HS-27A (cell line): ENCODE data around the gene AKAP11.

ENCODE experiments used
- DNase-seq: peaks from one replicate; pipeline ENCODE4 v3.0.0-alpha.2; 2012; ENCODE audit warnings: low read depth, missing footprints

Gene AKAP11

DNA sequence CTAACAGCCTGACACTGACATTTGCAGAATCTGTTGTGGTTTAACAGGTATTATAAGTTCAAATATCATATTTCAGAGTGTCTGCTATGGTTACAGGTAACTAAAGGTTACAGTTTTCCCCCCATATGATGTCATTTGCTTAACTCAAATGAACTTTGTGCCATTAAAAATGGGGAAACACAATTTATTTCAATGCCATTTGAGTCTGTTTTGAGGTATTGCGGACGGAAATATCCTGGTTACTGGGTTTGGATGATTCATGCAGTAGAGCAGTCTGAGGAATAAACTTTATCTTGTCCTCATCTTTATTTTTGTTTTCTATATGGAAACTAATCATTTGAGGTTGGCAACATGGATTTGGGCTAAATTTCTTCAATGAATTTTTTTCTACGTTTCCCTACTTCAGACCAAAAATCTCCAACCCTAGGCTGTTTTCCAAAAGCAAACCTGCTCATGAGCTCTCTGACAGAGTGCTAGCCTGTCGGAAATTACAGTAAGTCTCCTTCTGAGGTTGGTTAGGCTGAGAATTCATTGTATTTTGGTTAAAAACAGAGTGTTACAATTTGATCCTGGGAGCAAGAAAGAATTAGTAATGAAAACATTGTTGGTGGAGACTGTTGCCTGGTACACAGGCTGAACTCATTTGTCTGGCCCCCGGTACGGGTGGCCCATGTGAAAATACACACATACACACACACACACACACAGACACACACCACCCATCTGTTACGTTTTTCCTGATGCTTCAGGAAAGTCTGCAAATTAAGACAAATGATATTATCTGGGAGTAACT, 66.1 kb downstream of the AKAP11 start:
- DNase-seq = no peak

DNA sequence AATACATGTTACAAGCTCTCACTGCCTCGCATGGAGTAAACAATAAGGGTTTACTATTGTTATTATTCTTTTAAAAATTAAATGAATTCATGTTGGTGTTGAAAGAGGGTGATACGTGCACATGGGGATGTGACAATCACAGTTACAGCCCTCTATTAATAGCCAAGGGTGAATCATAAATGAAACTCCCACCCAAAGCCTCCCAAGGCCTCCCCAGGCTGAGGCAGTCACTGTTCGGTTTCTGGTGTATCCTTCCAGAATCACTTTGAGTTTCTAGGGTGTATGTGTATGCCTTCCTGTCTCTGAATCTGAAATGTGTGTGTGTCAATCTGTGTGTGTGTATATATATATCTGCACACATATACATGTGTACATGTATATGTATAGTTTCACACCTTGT, 73.4 kb downstream of the AKAP11 start:
- no peak for DNase-seq

DNA sequence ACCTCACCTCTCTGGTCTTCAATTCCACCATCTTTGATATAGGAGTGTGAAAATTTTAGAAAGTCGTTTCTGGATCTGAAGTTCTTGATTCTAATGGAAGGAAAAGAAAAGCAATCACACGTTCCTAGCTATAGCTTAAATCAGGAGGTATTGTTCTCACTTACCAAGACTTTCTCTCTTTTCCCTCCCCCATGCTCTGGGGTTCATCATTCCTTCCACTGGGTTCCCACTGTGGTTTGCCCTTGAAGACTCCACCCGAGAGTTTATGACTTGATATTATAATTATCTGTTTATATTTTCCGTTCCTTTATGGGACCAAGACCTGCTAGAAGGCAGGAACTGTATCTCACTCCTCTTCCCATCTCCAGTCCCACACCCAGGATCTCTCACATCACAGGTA, 76.6 kb downstream of the AKAP11 start:
- no peak for DNase-seq

DNA sequence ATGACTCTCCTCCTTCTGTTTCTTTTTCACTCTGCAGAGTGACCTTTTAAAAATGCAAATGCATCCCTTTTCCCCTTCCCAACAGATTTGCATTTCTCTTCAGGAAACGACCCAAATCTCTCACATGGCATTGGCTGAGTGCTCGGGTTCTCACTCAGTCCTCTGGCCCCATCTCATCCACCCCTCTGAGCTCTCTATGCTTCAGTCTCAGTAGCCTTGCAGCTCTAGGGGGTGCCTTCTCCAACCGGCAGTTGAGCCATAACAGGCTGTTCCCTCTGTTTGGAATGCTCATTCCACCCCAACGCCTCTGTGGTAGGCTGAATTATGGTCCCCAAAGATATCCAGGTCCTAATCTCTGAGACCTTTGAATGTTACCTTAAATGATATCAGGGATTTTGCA, 78.2 kb downstream of the AKAP11 start:
- no peak for DNase-seq

DNA sequence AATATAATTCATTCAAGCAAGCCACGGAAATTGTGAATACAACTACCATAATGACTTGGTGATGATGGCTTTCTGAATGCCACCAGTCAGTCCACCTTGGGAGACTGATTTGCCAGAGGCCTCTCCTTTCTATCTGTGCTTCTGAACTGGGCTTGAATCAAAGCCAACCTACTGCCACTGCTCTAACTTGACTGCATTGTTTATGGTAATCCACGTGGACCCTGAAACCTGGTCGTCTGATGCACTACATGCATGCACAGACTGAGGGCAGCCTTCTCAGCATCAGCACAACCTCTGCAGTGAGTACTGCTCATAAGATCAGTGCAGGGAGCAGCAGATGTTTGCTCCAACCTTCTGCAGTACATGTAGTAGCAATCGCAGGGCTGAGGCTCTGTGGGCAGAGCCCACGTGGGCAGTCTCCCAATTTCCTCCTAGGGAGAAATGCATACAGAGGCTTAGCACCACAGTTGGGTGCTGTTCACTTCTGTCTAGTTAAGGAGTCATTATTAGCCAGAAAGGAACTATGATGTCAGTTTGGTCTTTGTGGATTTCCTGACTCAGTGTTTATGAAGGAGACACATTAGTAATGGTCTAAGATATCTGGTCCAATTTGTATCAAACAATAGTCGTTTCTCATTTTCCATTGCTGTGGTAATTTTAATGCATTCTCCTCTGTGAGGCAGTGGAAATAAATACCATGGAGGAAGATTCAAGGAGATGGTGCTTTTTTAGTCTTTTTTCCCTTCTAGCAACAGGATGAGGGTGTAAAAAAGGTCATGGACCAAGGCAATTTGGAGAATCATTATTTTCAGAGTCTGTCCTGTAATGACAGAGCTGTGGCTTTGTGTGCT, 82.5 kb downstream of the AKAP11 start:
- DNase-seq = no peak

DNA sequence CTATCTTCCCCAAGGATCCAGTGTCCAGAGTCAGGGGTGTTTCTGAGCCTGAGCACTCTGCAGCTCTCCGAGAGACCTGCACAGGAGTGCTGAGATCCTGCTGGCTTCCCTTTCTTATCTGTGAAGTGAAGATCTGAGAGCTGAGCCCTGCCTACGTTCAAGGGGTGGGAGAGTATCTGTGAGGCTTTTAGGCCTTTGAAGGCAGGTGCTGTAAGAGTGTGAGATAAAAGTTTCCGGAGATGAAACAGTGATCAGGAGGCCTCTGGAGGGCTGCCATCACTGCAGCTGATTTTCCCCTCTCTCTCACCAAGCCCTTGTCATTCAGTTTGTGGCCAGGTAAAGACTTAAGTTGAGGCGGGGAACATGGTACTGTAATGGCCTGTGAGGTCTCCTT, 83.1 kb downstream of the AKAP11 start:
- DNase-seq = no peak

DNA sequence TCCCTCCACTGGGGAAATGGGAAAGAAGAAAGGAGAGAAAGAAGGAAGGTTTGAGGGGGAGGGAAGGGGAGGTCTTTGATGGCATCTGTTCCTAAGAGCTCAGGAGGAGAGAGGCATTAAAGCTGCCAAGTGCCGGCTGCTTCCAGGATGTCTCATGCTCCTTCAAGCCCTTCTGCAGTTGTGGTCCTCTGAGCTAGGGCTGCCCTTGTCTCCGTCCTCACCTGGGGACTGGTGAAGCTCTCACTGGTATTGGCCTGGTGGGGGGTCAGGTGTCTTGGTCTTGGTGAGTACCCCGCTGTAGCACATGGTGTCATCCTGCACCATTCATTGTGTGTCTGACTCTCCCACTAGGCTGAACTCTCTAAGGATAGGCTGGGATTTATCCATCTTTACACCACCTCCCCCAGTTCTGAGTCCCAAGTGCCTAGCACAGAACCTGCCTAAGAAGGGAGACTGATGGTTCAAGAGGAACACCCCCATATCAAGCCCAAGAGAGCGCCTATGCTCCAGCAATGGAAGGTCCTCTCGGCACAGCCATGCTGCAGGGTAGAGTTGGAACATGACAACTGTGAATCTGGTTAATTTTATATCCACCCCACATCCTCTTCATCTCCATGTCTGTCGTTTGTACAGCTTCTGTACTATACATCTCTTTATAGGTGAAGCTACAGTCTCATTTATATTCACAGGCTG, 83.7 kb downstream of the AKAP11 start:
- DNase-seq = no peak

DNA sequence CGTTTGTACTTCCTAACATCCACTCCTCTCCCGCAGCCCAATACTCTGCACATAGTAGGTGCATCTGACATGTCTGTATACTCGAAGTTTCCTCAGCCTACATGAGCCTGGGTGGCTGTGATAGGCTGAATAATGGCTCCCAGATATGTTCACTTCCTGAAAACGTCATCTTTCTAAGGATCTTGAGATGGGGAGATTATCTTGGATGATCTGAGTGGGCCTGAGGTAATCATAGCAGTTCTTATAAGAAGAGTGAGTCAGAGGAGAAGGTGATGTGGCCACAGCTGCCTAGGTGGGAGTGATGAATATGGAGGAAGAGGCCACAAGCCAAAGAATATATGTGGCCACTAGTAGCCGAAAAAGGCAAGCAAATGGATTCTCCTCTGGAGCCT, 84.2 kb downstream of the AKAP11 start:
- DNase-seq = no peak

DNA sequence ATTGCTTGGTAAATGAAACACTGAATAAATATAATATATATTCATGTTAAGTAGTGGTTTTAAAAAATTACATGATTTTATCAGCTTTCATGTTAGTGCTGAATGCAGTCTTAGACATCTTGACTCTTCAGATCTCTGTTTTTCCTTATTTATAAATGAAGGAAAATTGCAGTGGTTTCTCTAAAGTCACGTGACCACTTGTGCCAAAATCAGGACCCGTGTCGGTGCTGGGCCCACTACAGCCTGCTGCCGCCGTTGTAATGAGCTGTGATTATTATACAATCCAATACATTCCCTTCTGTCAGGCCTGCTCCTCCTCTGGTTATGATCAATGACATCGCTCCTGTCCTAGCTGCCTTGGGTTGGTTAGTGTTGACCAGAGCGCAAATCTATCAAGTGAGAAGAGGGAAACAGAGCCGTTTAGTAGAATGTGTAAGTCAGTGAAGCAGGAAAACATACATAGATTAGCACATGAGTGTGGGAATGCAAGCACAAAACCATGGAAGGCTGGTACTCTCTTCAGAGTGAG, 88.2 kb downstream of the AKAP11 start:
- no peak for DNase-seq

DNA sequence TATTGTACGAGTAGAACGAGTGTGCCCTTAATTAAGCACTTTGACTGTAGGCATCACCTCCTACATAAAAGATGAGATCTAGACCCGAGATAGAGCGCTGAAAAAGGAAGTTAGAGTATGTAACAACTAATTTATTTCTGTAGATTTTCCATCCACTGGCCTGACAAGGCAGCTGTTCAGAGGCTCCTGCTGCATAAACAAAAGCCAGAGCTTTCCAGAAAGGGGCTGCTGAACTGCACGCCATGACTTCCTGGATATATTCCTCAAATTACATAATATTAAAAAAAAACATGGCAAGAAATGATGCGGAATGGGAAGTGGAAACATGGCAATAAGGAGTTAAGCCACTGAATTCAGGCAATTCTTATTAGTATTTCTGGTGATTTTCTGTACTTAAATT, 89.7 kb downstream of the AKAP11 start:
- DNase-seq = no peak

DNA sequence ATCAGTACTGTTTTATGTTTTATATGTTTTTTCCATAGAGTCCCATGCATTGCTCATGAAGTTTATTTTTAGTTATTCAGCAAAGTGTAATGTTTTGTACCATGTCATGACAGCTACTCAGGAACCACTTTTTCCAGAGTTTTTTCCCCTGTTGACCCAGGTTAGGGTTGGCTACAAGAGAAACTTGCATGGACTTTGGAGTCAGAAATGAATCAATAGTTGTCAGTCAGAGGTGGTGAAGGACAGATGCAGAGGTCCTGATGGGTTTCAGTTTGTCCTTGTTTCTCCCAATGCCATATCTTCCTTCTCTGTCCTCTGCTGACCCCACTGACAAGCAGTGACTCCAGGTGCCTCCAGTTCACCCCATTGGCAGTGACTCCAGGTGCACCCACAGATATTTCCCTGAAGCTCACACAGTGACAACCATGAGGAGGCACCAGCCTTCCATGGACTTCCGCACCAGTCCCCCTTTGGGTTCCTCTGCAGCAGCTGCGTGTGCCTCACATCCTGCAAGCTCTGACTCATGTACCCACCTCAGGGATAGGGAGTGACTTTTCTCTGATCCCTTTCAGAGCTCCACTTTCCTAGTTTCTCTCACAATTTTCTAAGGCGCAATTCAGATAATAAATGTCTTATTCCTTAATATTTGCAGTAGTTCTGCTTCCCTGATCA, 92.1 kb downstream of the AKAP11 start:
- DNase-seq = no peak

DNA sequence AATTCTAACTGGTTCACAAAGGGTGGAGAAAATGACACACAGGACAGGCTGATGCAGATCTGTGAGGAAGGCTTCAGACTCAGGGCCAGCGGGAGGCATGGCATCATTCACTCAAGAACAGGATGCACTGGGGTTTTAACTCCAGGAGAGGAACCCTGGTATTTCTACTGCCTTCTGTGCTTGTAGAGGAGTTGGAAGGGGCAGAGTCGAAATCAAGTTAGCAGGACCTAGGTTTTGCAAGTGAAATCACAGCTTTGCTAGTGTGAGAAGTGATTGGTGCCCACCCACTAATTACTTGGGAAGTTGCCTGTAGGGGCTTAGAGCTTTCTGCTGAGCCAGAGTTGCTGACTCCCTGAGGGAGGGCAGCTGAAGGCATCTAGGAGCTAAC, 92.7 kb downstream of the AKAP11 start:
- DNase-seq = no peak

DNA sequence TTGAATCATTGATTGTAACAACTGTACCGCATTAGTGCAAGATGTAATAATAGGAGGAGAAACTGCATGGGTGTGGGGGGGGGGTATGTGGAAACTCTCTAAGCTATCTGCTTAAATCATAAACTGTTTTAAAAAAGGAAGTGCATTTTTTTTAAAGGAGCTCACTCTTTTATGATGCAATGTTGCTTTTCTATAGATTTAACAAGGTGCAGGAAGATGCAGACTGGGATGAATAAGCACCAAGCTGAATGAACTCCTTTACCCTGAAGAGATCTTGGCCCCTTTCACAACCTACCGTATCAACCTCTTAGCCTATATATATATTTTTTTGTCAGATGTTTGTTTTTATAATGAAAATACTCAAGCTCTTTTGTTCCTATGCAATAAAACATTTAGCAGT, 95.9 kb downstream of the AKAP11 start:
- no peak for DNase-seq

DNA sequence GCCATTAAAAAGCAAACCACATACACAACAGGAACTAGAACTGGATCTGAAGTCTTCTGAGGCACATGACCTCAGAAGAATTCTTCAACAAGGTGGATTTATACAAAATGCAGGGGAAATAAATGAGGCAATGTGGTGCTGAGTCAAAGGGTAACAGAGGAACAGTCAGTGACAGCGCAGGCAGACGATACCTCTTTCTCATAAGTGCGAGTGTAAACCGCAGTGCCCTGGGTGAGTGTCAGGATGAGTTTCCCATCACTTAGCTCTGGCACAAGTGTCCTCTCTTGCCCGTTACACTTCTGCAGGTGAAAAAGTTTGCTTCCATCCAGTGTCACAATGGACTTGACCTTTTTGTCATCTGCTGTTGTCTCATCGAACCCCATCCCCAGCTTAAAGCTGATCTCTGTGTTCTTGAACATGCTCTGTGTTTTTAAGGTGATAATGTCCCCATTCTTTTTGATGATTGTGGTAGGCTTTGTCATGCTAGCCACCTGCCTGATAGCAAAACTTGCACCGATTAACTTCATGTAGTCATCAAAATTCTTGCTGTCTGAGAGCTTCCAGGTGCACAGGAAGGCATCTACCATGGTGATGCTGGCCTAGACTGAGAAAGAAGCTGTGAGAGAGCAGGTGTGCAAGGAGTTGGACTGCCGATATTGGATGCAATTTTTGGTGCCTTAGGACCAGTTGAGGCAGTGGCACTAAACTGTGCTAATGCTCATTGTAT, 97.3 kb downstream of the AKAP11 start:
- DNase-seq = no peak

DNA sequence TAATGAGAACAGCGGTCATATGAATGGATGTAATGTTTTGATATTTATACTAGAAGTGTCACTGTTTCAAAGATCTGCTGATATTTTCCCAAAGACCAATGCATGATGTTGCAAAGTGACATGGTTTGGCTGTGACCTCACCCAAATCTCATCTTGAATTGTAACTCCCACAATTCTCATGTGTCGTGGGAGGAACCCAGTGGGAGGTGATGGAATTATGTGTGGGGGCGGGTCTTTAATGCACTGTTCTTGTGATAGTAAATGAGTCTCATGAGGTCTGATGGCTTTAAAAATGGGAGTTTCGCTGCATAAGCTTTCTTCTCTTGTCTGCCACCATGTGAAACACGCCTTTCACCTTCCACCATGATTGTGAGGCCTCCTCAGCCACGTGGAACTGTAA, 98.3 kb downstream of the AKAP11 start:
- DNase-seq = no peak
